Measurements from ENCODE around the gene TLN1. TPM values are rescaled to one million over a fixed set of nuclear protein-coding genes. Genes with fewer than 3 reads are reported as not detected.

Gene TLN1
- total RNA-seq, 2 experiments from 2014 or later = 98.8 to 177 TPM

DNA sequence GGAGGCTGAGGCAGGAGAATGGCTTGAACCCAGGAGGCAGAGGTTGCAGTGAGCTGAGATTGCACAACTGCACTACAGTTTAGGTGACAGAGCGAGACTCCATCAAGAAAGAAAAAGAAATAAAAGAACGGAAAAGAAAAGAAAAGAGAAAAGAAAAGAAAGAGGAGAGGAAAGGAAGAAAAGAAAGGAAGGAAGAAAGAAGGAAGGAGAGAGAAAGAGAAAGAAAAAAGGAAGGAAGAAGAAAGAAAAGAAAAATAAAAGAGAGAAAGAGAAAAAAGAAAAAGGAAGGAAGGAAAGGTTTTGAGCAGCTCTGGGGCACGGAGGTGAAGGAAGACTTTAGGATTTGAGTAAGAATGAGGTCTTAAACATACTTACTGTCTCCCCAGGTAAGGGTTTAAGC is 18.4 kb downstream of the TLN1 start:
- H3K27ac ChIP-seq (ENCODE audit: low read depth, low read length, poor library complexity, severe bottlenecking) = no peak overlapping the region
- no peak overlapping the region for H3K4me2 ChIP-seq (ENCODE audit: low read length)
- H3K36me3 ChIP-seq (ENCODE audit: insufficient read depth, low read length) = peaks cover 95% of the 10 kb centered on the region
- no peak overlapping the region for H2AFZ ChIP-seq (ENCODE audit: low read length)
- intact Hi-C loops (cut with micrococcal nuclease; ENCODE audit: unreplicated experiment) = no loop called here
- H4K20me1 ChIP-seq (ENCODE audit: insufficient read depth, low read length) = no peaks in the 10 kb centered on the region
- no peaks in the 10 kb centered on the region for H3K79me2 ChIP-seq (ENCODE audit: insufficient read depth, low read depth, low read length)
- no peak overlapping the region for H3K4me3 ChIP-seq (ENCODE audit: low read depth, low read length, poor library complexity, severe bottlenecking)
- DNase-seq (ENCODE audit: low spot score) = no peak
- POLR2A ChIA-PET = interaction anchor here (1.3 kb wide), 1 partner anchor 18 kb away, joined by 3 read pairs; no protein-coding TSS in a partner anchor
- TF ChIP-seq, protein P1, sequence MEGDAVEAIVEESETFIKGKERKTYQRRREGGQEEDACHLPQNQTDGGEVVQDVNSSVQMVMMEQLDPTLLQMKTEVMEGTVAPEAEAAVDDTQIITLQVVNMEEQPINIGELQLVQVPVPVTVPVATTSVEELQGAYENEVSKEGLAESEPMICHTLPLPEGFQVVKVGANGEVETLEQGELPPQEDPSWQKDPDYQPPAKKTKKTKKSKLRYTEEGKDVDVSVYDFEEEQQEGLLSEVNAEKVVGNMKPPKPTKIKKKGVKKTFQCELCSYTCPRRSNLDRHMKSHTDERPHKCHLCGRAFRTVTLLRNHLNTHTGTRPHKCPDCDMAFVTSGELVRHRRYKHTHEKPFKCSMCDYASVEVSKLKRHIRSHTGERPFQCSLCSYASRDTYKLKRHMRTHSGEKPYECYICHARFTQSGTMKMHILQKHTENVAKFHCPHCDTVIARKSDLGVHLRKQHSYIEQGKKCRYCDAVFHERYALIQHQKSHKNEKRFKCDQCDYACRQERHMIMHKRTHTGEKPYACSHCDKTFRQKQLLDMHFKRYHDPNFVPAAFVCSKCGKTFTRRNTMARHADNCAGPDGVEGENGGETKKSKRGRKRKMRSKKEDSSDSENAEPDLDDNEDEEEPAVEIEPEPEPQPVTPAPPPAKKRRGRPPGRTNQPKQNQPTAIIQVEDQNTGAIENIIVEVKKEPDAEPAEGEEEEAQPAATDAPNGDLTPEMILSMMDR (conservative IDR thresholded peaks at IDR 0.05; ENCODE audit: low read length) = no peak
- TF ChIP-seq EZH2phosphoT487 (IDR thresholded peaks at IDR 0.05; ENCODE audit: borderline replicate concordance, low read depth, low read length) = no peak
- CTCF ChIA-PET (ENCODE audit: unreplicated experiment) = no interaction called here
- H3K4me1 ChIP-seq (ENCODE audit: insufficient read depth, low read length, poor library complexity, severe bottlenecking) = no peaks in the 10 kb centered on the region
- BruUV-seq (replicated peaks) = no TSS peak
- H3K9me2 ChIP-seq (ENCODE audit: insufficient read depth, low read length) = no peaks in the 10 kb centered on the region
- no peaks in the 10 kb centered on the region for H3K9me3 ChIP-seq (ENCODE audit: low read length)

DNA sequence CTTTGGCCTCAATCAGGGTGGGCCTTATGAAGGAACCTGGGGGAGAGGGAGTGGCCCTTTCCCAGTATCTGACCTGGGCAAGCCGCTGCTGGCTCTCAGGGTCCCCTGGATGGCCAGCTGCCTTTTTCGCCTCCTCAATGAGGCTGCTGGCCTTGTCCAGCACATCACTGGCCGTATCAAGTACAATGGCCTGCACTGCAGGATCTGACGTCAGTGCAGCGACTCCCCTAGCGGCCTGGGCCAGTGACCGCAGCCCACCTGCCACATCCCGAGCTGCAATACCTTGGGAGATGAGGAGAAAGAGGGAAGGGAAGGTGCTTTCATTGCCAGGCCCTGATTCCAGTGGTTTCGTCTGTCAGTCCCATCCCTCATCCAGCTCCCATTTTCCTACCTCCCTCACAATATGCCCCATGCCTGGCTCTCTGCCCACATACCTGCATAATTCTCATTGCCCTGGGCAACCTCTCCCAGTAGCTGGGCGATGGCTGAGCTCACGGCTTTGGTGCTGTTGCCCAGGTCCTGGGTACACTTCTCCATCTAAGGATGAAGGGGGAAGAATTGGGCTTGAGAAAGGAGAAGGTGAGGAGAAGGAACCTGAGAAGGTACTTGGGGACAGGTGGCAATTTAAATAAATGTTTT is 19.1 kb downstream of the TLN1 start:
- TF ChIP-seq EZH2phosphoT487 (IDR thresholded peaks at IDR 0.05; ENCODE audit: borderline replicate concordance, low read depth, low read length) = no peak
- TF ChIP-seq, protein P1 (conservative IDR thresholded peaks at IDR 0.05; ENCODE audit: low read length) = no peak
- Histone ChIP-seq H4K20me1 (ENCODE audit: insufficient read depth, low read length) (no peaks in the 10 kb centered on the region), H3K27ac (ENCODE audit: low read depth, low read length, poor library complexity, severe bottlenecking) (no peak overlapping the region), H3K4me3 (ENCODE audit: low read depth, low read length, poor library complexity, severe bottlenecking) (no peak overlapping the region), H3K9me2 (ENCODE audit: insufficient read depth, low read length) (no peaks in the 10 kb centered on the region), H3K4me2 (ENCODE audit: low read length) (no peak overlapping the region), H3K36me3 (ENCODE audit: insufficient read depth, low read length) (peaks cover 95% of the 10 kb centered on the region), H2AFZ (ENCODE audit: low read length) (no peak overlapping the region), H3K4me1 (ENCODE audit: insufficient read depth, low read length, poor library complexity, severe bottlenecking) (no peaks in the 10 kb centered on the region), H3K79me2 (ENCODE audit: insufficient read depth, low read depth, low read length) (no peaks in the 10 kb centered on the region), H3K9me3 (ENCODE audit: low read length) (no peaks in the 10 kb centered on the region)
- BruUV-seq (replicated peaks) = no TSS peak
- ChIA-PET CTCF (ENCODE audit: unreplicated experiment) (no interaction called here), POLR2A (interaction anchor here (1.3 kb wide), 1 partner anchor 18 kb away, joined by 3 read pairs; no protein-coding TSS in a partner anchor)
- intact Hi-C loops (cut with micrococcal nuclease; ENCODE audit: unreplicated experiment) = no loop called here
- no peak for DNase-seq (ENCODE audit: low spot score)

Data from OCI-LY7 (cell line).